ENCODE data around the gene PPP6R2. TPM values are rescaled to one million over a fixed set of nuclear protein-coding genes. Genes with fewer than 3 reads are reported as not detected.

PPP6R2 gene
- total RNA-seq, 1 donor from 2014 or later, result 55.9 TPM

- no peak overlapping the region for H3K4me3 Mint-ChIP-seq
- H3K36me3 Mint-ChIP-seq (ENCODE audit: low read depth), result no peaks in the 10 kb centered on the region
- no peak for TF ChIP-seq CTCF (conservative IDR thresholded peaks at IDR 0.05)
- H3K9me3 Mint-ChIP-seq, result no peaks in the 10 kb centered on the region
- DNase-seq (ENCODE audit: low read depth, low spot score), result no peak
- no peak overlapping the region for H3K27ac Mint-ChIP-seq (ENCODE audit: unreplicated experiment)
- peaks cover 6% of the 10 kb centered on the region for H3K27me3 Mint-ChIP-seq (ENCODE audit: low read depth)
- no peaks in the 10 kb centered on the region for H3K4me1 Mint-ChIP-seq
Measured at GRCh38 chr22:50487290-50488005, 144.3 kb downstream of the PPP6R2 start.

GRCh38 chr22:50488006-50488677, 145.0 kb downstream of the PPP6R2 start:
- no peaks in the 10 kb centered on the region for H3K9me3 Mint-ChIP-seq
- TF ChIP-seq CTCF (conservative IDR thresholded peaks at IDR 0.05), result no peak
- H3K36me3 Mint-ChIP-seq (ENCODE audit: low read depth), result no peaks in the 10 kb centered on the region
- H3K4me1 Mint-ChIP-seq, result no peaks in the 10 kb centered on the region
- H3K27ac Mint-ChIP-seq (ENCODE audit: unreplicated experiment), result no peak overlapping the region
- no peak for DNase-seq (ENCODE audit: low read depth, low spot score)
- H3K27me3 Mint-ChIP-seq (ENCODE audit: low read depth), result peaks cover 4% of the 10 kb centered on the region
- H3K4me3 Mint-ChIP-seq, result no peak overlapping the region

GRCh38 chr22:50488886-50489285, 145.8 kb downstream of the PPP6R2 start:
- no peak for DNase-seq (ENCODE audit: low read depth, low spot score)
- no peaks in the 10 kb centered on the region for H3K4me1 Mint-ChIP-seq

GRCh38 chr22:50489363-50490243, 146.5 kb downstream of the PPP6R2 start:
- Mint-ChIP-seq H3K27me3 (ENCODE audit: low read depth) (peaks cover 3% of the 10 kb centered on the region), H3K9me3 (no peaks in the 10 kb centered on the region), H3K4me1 (no peaks in the 10 kb centered on the region), H3K4me3 (no peak overlapping the region), H3K36me3 (ENCODE audit: low read depth) (no peaks in the 10 kb centered on the region), H3K27ac (ENCODE audit: unreplicated experiment) (no peak overlapping the region)
- TF ChIP-seq CTCF (conservative IDR thresholded peaks at IDR 0.05), result no peak
- DNase-seq (ENCODE audit: low read depth, low spot score), result no peak

More at GRCh38 chr22:50488886-50489285, 145.8 kb downstream of the PPP6R2 start:
- Mint-ChIP-seq H3K36me3 (ENCODE audit: low read depth) (no peaks in the 10 kb centered on the region), H3K27me3 (ENCODE audit: low read depth) (peaks cover 3% of the 10 kb centered on the region), H3K27ac (ENCODE audit: unreplicated experiment) (no peak overlapping the region), H3K9me3 (no peaks in the 10 kb centered on the region), H3K4me3 (no peak overlapping the region)
- no peak for TF ChIP-seq CTCF (conservative IDR thresholded peaks at IDR 0.05)

- Mint-ChIP-seq H3K4me3 (no peak overlapping the region), H3K27ac (ENCODE audit: unreplicated experiment) (no peak overlapping the region), H3K36me3 (ENCODE audit: low read depth) (no peaks in the 10 kb centered on the region), H3K4me1 (no peaks in the 10 kb centered on the region), H3K27me3 (ENCODE audit: low read depth) (peaks cover 3% of the 10 kb centered on the region), H3K9me3 (no peaks in the 10 kb centered on the region)
- DNase-seq (ENCODE audit: low read depth, low spot score), result no peak
- TF ChIP-seq CTCF (conservative IDR thresholded peaks at IDR 0.05), result no peak
Measured at GRCh38 chr22:50490531-50491308, 147.6 kb downstream of the PPP6R2 start.

Measured in neural crest cell (in vitro differentiated cells).